Keratinocyte (primary cell): ENCODE results near the gene LRFN4.

Experiments used
- EZH2 ChIP-seq: IDR thresholded peaks from one replicate; pipeline ENCODE4 v1.6.1; 2012; ENCODE audit warnings: inconsistent platforms, mild to moderate bottlenecking, low read length, moderate library complexity
- TF ChIP-seq, protein P1 (sequence below), 3 experiments: IDR thresholded peaks in 1 of 3; conservative IDR thresholded peaks in 1 of 3; optimal IDR thresholded peaks in 1 of 3; 2 replicates in 2 of 3; 3 replicates in 1 of 3; pipeline versions ENCODE3 to v1.5.1; 2011; ENCODE audit warnings: low read length in 3 of 3, mild to moderate bottlenecking in 3 of 3, moderate library complexity in 2 of 3, control low read depth in 1 of 3, inconsistent platforms in 1 of 3; ENCODE audit not compliant: insufficient read depth in 2 of 3; ENCODE audit errors: extremely low read depth in 1 of 3

DNA sequence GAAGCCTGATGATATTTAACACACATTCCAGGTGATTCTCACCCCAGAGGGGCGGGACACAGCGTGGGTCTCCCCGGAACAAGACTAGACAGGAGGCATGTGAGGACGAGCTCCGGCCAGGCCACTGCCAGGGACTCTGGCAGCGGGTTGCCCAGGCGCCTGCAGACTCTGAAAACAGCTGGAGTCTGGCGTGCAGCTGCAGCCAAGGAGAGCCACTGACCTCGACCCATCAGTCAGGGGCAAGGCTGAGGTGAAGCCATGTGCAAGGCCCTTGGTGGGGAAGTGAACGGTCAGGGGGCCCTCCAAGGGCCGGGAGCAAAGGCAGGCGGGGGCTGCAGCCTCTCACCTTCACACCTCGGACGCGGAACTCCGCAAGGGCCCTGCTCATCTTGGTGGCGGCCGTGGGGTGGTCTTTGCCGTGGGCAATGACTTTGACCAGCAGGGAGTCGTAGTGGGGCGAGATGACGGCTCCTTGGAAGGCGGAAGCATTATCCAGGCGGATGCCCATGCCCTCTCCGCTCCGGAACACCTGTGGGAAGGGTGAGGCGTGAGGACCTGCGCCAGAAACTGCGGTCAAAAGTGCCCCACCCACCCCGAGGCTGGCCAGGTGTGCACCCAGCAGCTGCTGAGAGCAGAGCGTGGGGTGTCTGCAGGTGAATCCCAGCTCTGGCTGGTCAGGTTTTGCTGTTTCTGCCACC lies 6.7 kb downstream of the LRFN4 start:
- TF ChIP-seq, protein P1, sequence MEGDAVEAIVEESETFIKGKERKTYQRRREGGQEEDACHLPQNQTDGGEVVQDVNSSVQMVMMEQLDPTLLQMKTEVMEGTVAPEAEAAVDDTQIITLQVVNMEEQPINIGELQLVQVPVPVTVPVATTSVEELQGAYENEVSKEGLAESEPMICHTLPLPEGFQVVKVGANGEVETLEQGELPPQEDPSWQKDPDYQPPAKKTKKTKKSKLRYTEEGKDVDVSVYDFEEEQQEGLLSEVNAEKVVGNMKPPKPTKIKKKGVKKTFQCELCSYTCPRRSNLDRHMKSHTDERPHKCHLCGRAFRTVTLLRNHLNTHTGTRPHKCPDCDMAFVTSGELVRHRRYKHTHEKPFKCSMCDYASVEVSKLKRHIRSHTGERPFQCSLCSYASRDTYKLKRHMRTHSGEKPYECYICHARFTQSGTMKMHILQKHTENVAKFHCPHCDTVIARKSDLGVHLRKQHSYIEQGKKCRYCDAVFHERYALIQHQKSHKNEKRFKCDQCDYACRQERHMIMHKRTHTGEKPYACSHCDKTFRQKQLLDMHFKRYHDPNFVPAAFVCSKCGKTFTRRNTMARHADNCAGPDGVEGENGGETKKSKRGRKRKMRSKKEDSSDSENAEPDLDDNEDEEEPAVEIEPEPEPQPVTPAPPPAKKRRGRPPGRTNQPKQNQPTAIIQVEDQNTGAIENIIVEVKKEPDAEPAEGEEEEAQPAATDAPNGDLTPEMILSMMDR (optimal IDR thresholded peaks at IDR 0.05 in 1 of 3, IDR thresholded peaks at IDR 0.05 in 1 of 3, conservative IDR thresholded peaks at IDR 0.05 in 1 of 3; ENCODE audit: extremely low read depth in 1 of 3, insufficient read depth in 2 of 3, low read length in 3 of 3), result no peak
- no peak for TF ChIP-seq EZH2
